ENCODE measurements around the gene CTF1.

CTF1 gene

DNA sequence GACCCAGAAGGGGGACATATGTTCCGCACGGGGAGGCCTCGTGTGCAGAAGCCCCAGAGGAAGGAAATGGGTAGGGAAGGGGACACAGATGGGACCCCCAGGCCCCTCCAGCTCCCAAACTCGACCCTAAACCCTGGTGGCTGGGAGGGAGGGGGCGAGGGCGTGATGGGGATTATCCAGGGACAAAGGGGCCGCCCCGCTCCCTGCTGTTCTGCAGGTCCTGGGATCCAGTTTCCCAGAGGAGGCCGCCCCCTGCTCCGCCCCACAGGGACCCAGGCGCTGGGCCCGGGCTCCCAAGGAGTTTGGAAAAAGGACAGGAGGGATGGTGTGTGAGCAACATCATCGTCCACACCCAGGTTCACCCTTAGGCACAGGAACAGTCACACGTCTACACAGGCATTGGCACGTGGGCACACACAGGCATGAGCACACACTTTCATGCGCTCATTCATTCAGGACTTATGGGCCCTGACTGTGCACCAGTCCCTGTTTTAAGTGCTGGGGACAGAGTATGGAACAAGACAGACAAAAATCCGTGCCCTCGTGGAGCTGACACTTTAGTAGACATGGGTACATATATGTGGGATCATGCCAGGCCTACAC lies 14.1 kb downstream of the CTF1 start:
- DNase-seq = no peak

DNA sequence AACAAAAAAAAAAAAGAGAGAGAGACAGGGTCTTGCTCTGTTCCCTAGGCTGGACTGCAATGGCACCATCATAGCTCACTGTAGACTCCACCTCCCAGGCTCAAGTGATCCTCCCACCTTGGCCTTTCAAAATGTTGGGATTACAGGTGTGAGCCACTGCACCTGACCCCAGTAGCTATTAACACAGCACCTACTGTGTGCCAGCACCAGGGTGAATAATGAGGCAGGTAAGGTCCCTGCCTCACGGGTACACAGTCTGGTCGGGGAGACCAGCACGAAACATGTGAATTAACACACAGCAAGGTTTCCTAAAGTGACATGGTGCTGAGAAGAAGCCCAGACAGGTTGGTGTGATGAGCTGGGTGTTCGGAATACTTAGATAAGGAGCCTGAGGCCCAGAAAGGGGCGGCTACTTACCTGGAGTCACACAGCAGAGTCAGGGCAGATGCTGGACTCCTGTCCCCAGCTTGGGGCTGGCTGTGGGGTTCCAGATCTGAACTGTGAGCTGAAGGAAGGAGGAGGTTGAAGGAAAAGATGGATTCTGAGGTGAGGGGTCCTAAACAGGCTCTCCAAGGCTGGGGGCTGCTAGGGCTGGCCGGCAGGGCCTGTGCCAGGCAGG lies 16.5 kb downstream of the CTF1 start:
- DNase-seq = no peak

DNA sequence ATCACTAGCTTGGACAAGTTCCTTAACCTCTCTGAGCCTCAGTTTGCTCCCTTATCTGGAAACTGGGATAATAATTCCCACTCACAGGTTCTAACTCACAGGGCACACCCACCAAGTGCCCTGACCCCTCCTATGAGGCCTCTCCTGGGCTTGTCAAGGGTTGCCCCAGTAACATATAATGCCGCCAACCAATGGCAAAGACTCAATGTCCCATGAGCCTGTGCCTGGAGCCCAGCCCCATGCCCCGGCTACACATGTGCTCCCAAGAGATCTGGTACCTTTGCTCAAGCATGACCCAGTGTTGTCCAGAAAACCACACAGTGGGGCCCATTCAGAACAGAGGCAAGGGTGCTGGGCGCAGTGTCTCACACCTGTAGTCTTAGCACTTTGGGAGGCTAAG lies 18.4 kb downstream of the CTF1 start:
- no peak for DNase-seq

DNA sequence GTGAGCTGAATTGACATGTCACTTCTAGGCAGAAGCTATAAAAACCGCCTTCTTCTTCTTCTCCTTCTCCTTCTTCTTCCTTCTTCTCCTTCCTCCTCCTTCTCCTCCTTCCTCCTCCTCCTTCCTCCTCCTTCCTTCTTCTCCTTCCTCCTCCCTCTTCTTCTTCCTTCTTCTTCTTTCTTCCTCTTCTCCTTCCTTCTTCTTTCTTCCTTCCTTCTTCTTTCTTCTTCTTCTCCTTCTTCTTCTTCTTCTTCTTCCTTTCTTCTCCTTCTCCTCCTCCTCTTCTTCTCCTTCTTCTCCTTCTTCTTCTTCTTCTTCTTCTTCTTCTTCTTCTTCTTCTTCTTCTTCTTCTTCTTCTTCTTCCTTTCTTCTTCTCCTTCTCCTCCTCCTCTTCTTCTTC lies 22.2 kb downstream of the CTF1 start:
- no peak for DNase-seq

DNA sequence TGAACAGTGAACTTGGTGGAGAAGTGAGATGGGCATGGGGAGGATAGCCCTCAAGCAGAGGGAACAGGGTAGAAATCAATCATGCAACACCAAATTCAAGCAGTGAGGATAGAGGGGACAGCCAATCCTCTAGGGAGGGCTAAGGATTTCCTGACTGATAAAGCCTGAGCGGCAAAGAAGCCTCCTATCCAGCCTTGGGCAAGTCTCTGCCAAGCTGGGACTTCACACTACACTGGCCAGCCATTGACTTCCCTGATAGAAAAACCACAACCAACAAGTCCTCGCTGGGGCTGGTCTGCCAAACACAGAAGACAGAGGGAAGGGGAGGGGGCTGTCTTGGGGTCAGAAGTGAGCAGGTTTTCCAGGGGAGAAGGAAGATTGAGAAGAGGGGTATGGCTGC lies 24.5 kb downstream of the CTF1 start:
- DNase-seq = no peak

DNA sequence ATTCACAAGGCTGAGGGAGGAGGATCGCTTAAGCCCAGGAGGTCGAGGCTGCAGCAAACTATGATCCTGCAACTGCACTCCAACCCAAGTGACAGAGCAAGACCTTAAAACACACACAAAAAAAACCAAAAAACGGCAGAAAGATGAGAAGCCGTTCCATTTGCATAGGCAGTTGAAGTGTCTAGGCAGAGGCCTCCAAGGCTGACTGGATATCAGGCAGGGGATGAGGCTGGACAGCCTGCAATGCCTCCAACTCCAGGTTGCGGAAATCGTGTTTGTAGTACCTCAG lies 25.0 kb downstream of the CTF1 start:
- DNase-seq = no peak

DNA sequence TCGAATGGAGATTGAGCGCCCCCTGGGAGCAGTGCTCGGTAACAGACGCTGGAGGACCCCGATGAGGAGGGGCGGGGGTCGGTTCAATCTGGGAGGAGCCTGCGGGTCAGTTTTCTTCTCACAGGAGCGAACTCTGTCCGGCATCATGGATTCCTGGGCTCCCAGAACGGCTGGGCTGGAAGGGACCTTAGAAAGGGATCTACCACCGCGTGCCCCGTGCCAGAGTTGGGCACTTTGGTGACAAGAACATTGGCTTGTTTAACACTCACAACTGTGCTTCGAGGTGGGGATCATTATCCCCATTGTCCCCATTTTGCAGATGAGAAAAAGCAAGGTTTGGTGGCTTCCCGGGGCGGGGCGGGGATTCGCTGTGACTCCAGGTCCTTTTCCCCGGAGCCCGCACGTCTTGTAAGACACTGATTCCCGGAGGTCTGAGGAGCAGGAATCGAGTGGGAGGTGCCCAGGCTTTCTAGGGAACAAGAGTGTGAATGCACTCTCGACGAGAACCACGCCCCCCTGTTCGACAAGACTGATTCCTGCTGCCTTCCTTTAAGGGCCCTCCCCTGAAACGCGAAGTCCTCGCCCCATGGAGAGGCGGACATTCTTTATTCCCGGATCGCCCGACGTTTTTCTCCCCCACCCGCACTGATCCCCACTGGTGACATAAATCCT lies 25.5 kb downstream of the CTF1 start:
- peak; percentile 88 for DNase-seq

DNA sequence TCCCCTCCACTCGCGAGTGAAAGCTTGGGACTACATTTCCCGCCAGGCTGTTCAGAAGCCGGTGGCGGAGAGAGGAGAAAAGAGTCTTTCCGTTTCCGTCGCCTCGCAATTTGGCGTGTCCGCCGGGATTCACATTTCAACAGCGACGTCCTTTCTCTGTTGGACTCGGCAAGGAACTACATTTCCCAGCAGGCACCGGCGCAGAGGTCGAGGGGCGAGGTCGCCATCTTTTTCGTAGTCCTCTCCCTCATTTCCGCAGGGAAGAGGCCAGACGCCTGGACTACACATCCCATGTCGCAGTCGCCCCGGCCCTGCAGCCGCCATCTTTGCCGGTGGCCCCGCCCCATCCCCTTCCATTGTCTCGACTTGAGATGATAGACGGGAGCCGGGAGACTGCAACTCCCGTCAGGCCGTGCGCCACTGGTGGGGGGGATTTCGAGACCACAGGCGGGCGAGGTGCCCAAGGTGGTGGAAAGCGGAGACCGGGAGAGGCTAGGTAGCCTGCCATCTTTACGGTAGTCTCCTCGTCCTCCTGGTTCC lies 26.1 kb downstream of the CTF1 start:
- DNase-seq = peak; percentile 100

DNA sequence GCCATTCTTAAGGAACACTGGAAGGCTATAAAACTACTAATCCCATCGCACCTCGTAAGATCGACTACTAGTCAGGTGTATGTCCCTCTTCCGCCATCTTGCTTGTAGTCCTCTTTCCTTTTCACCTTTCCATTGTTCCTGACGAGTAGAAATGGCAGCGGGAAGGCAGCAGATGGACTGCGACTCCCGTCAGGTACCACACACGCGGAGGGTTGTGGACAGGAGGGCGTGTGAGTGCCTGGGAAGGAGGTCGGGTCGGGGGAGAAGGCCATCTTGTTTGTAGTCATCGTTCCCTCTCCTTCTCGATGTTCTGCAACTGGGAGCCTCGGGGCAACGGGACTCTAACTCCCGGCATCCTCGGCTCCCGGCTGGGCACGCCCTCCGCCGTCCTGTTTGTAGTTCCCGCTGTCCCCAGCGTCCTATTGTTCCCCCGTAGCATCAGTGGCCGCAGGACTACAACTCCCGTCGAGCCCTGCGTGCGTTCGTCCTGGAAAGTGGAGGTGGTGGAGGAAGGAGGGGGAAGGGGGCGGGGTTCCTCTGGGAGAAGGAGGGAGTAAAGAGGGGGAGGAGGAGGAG lies 26.6 kb downstream of the CTF1 start:
- peak; percentile 98 for DNase-seq

DNA sequence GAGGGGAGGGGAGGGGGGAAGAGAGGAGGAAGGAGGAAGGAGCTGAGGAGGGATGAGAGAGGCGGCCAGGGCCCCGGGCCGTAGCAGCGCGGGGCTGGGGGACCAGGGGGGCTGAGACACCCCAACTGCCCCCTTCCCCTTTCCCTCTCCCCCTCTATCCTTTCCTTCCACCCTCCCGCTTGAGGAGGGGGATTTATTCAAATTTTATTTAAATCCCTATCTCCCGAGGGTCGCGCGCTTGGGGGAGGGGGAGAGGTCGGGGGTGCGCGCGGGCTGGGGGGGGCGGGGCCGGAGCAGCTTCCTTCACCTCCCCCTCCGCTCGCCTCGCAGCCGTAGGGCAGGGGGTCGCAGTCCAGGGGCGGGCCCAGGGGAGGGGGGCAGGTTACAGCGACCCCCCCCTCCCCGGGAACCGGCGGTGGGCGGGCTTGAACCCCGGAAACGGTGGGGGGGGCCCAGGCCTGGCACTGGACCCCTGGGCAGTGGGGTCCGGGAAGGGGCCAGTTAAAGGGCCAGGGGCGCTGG lies 27.2 kb downstream of the CTF1 start, which contains the start of gene FBXL19:
TSS of gene FBXL19 (plus strand) at position 19 of the 522 bp plus-strand sequence. CDS start 2,183 bp downstream, outside the sequence.
- no peak for DNase-seq

DNA sequence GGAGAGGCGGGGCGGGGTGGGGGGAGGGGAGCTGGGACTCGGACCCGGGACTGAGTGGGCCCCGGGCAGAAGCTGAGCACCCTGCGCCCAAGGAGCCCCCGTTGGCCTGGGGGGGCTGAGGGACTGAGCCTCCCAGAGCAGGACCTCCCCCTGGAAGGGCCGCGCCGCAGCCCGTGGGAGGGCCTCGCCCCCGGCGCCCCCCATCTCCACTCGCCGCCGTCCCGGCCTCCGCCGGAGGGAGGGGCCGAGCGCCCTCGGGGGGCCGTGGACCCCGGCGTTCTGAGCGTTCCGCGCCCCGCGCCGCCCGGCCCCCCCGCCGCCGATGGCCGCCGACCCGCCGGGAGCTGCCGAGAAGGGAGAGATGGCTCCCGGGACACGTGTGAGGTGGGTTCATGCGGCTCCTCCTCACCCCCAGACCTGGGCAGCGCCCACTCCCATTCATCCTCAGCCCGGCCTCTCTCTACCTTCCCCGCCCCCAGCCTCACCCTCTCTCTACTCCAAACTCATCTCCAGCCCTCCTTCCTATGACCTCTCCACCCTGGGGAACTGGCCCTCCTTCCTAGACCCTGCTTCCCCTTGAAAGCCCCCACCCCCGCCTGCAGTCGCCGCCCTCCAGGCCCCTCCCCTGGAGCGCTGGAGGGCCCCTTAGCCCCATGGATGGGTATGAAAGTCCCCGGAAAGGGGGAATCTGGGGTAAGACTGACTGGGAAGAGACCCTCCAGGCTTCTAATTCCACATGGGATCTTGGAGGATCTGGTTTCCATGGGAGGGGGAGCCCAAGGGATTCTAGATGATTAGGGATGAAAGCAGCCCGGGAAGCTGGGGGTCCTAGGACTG lies 27.9 kb downstream of the CTF1 start:
- DNase-seq = peak; percentile 8

DNA sequence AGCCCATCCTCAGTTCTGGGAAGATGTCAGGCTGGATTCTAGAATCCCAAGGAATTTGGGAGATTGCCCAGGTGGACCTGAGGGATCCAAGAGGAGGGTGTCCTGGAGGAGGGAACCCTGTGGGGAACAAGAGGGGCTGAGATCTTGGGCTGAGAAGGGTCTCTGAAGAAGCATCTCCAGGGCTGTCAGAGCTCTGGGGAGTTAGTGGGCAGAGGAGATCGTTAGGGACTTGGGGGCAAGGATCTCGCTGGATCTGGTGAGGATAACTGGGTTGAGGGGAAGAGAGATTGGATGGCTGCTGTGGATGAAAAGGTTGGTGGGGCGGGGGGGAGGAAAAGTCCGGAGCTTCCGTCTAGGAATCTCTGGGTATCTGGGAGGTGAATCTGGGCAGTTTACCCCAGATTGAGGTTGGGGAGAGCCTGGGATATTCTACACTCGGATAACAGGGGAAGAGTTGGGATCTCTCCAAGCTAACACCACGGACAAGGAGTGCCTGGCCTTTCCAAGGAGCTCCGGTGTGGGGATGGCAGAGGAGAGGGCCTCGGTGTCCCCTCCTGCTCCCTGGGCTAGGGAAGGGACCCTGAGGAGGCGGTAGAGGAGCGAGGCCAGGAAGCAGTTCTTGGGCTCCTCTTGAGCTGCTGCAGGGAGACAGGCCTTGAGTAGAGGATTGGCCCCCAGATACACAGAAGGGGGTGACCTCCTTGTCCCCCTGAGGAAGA lies 28.7 kb downstream of the CTF1 start:
- DNase-seq = no peak

DNA sequence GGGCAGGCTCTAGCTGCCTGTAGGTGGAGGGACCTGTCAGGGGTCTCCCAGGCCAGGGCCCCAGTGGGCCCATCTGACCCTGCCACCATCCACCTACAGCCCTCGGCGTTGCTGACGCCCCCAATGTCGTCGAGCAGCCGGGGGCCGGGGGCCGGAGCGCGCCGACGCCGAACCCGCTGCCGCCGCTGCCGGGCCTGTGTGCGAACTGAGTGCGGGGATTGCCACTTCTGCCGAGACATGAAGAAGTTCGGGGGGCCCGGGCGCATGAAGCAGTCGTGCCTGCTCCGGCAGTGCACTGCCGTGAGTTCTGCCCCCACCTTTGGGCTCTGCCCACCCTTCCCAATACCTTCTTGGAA lies 29.2 kb downstream of the CTF1 start:
- no peak for DNase-seq

DNA sequence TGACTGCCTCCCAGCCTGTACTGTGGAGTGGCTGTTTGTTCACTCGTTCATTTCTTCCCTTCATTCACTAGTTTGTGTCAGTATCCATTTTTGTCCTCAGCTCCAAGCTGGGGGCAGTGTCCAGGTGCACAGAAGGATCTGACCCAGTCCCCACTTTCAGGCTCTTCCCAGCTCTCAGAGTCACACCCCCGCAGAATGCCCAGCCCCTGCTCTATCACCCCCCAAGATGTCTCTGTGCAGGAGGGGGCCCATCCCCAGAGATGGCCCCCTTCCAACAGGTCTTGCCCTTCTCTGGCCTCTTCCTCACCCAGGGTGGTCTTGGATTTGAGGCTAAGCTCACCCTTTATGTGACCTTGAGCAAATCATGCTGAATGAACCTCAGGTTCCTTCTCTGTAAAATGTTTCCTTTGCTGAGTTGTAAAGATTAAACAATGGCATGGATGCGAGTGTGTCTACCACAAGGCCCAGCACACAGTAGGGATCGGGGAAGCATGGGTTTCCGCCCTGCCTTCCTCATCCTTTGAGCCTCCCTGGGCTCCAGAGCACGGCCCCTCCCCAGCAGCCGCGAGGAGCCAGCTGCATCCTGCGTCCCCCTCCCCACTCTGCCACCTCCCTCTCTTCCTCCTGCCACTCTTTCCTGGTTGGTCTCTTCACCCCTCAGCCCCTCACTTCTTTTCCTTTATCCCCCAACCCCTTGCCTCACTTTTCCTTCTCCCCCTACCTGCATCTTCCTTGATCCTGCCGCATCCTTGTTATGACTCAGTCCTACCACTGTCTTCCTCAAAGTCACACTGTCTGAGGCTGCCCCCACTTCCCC lies 29.8 kb downstream of the CTF1 start:
- no peak for DNase-seq

DNA sequence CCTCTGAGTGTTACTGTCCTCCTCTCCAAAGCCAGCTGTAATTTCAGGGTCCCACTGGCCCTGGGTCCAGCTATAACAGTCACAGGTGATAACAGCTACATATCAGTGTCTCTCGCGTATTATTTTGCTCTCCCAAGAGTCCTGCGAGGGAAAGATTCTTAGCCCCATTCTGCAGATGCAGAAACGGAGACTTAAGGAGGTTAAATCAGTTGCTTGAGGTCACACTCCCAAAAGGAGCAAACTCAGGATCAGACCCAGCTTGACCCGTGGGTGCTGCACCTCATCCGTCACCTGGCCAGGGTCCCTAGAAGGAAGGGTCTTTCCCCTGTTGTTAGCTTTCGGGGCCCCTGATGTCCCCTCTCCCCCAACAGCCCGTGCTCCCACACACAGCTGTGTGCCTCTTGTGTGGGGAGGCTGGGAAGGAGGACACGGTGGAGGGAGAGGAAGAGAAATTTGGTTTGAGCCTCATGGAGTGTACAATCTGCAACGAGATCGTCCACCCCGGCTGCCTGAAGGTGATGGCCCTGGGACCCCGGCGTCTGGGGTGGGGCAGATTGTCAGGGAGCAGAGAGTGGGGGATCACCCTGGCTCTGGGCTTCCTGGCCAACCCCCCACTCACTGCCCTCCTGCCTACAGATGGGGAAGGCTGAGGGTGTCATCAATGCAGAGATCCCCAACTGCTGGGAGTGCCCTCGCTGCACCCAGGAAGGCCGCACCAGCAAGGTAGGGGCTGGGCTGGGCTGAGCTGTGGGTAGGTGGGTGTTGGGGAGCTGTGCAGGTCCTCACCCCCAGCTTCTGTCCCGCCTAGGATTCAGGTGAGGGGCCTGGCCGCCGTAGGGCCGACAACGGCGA lies 30.7 kb downstream of the CTF1 start:
- DNase-seq = no peak

DNA sequence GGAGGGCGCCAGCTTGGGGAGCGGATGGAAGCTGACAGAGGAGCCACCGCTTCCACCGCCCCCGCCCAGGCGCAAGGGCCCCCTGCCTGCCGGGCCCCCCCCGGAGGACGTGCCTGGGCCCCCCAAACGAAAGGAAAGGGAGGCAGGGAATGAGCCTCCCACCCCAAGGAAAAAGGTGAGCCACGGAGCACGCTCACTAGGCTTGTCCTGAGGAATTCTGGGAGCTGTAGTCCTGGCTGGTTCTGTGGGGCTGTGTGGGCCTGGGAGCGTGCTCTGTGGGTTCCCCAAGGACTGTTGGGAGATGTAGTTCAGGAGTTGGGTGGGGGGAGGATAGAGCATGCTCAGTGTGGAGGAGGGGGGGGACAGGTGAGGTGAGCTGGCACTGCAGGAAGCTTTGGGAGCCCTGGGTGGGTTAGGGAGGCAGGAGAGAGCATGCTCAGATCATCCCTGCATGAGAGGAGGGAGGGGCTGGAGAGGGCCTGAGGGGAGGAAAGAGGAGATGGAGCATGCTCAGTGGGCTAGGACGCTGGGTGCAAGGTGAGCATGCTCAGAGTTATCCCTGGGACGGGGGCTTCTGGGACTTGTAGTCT lies 31.5 kb downstream of the CTF1 start:
- DNase-seq = peak; percentile 33

DNA sequence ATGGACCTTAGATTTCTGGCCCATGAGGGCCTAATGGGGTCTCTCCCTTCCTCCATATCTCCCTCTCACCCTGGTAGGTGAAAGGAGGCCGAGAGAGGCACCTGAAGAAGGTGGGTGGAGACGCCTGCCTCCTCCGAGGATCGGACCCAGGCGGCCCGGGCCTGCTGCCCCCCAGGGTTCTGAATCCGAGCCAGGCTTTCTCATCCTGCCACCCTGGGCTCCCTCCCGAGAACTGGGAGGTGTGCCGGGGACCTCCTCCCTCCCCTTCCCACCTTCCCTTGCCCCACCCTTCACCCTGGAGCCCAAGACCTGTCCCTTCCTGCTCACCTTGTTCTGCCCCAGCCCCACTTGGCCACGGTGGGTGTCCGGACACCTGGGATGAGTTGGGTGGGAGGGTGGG lies 32.0 kb downstream of the CTF1 start:
- no peak for DNase-seq

DNA sequence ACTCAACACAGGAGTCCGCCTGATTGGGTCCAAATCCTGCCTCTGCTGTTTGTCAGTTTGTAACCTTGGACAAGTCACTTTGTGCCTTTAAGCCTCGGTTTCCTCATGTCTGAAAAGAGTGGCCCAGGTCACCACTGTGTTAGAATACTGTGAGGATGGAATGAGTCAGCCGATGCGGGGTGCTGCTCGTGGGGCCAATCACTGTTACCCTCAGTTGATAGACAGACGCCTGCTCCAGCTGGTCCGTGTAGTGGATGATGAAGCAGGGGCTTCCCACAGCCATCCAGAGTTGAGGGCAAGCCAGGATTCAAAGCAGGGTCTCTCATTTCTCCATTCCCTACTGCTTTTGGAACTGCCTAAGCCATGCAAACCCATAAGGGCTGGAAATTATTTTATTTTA lies 32.8 kb downstream of the CTF1 start:
- no peak for DNase-seq

DNA sequence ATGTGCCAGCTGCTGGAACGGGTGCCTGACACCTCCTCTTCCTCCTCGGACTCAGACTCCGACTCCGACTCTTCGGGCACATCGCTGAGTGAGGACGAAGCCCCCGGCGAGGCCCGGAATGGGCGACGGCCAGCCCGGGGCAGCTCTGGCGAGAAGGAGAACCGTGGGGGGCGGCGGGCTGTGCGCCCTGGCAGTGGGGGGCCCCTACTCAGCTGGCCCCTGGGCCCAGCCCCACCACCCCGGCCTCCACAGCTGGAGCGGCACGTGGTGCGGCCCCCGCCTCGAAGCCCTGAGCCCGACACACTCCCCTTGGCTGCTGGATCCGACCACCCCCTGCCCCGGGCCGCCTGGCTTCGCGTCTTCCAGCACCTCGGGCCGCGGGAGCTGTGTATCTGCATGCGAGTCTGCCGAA lies 33.8 kb downstream of the CTF1 start:
- no peak for DNase-seq

DNA sequence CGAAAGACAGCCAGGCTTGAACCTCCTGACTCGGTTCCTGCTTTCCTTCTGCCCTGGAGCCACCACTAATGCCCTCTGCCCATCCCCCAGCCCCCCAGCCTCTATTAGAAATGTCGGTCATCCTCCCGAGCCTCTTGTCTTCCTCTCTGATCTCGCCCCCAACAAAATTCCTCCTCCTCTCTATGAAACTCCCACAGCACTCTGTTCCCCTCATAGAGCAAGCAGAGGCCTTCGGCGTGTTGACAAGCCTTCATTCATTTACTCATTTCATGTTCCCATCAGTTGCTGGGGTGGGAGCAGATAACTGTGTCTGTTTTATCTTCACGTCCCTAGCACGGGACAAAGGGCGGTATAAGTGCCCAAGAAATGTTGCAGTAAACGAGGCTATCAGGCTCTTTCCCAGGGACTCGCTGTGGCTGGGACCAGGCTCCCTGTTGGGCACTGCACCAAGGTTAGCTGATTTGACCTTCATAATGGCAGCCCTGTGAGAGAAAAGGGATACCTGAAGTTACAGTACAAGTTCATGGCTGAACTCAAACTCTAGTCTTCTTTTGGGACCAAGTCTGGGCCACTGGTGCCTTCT lies 34.7 kb downstream of the CTF1 start:
- DNase-seq = no peak

Data from stimulated activated naive CD4-positive, alpha-beta T cell treated with Interleukin-2 at 50 U/mL for 16 hours (primary cell).